Parathyroid adenoma (tissue), 2 donors: ENCODE measurements around the gene MACIR.

Experiments
- H2AFZ ChIP-seq: fragments of 300-600 bp; sonication (generic); one replicate; pipeline ENCODE4 v1.7.0; 2017; ENCODE audit warnings: antibody characterized with exemption, mild to moderate bottlenecking
- H3K27ac ChIP-seq: fragments of 300-600 bp; sonication (generic); one replicate; pipeline ENCODE4 v1.7.0; 2017
- H3K27me3 ChIP-seq: fragments of 300-600 bp; sonication (generic); one replicate; pipeline ENCODE4 v1.7.0; 2017; ENCODE audit warnings: low read length; ENCODE audit not compliant: control insufficient read depth, insufficient read depth
- H3K36me3 ChIP-seq: fragments of 300-600 bp; sonication (generic); one replicate; pipeline ENCODE4 v1.7.0; 2017; ENCODE audit warnings: low read length; ENCODE audit not compliant: control insufficient read depth, insufficient read depth
- H3K4me1 ChIP-seq: fragments of 300-600 bp; sonication (generic); one replicate; pipeline ENCODE4 v1.7.0; 2017; ENCODE audit warnings: control low read depth
- H3K4me2 ChIP-seq: fragments of 300-600 bp; sonication (generic); one replicate; pipeline ENCODE4 v1.7.0; 2017; ENCODE audit warnings: low read length
- H3K4me3 ChIP-seq: fragments of 300-600 bp; sonication (generic); one replicate; pipeline ENCODE4 v1.7.0; 2017; ENCODE audit warnings: low read depth, low read length
- H3K79me2 ChIP-seq: fragments of 300-600 bp; sonication (generic); one replicate; pipeline ENCODE4 v1.7.0; 2017; ENCODE audit warnings: control low read depth
- H3K9ac ChIP-seq: fragments of 300-600 bp; sonication (generic); one replicate; pipeline ENCODE4 v1.7.0; 2017; ENCODE audit warnings: mild to moderate bottlenecking
- H3K9me3 ChIP-seq: fragments of 300-600 bp; sonication (generic); one replicate; pipeline ENCODE4 v1.7.0; 2017; ENCODE audit warnings: low read length; ENCODE audit not compliant: control insufficient read depth
- TF ChIP-seq, protein P1 (sequence below): fragments of 300-600 bp; sonication (generic); IDR thresholded peaks from one replicate; pipeline ENCODE4 v1.7.0; 2017; ENCODE audit warnings: antibody characterized with exemption, mild to moderate bottlenecking
- donor health status: primary hyperparathyroidism.

MACIR gene

GRCh38 chr5:103305809-103306208, 47.2 kb downstream of the MACIR start:
- H3K4me2 ChIP-seq, result no peak overlapping the region
- no peak overlapping the region for H3K27ac ChIP-seq
- H3K27me3 ChIP-seq, result no peaks in the 10 kb centered on the region
- no peak overlapping the region for H2AFZ ChIP-seq
- no peaks in the 10 kb centered on the region for H3K79me2 ChIP-seq
- no peaks in the 10 kb centered on the region for H3K36me3 ChIP-seq
- H3K9ac ChIP-seq, result no peak overlapping the region
- H3K9me3 ChIP-seq, result no peaks in the 10 kb centered on the region
- no peak overlapping the region for H3K4me3 ChIP-seq
- no peaks in the 10 kb centered on the region for H3K4me1 ChIP-seq
- TF ChIP-seq, protein P1, sequence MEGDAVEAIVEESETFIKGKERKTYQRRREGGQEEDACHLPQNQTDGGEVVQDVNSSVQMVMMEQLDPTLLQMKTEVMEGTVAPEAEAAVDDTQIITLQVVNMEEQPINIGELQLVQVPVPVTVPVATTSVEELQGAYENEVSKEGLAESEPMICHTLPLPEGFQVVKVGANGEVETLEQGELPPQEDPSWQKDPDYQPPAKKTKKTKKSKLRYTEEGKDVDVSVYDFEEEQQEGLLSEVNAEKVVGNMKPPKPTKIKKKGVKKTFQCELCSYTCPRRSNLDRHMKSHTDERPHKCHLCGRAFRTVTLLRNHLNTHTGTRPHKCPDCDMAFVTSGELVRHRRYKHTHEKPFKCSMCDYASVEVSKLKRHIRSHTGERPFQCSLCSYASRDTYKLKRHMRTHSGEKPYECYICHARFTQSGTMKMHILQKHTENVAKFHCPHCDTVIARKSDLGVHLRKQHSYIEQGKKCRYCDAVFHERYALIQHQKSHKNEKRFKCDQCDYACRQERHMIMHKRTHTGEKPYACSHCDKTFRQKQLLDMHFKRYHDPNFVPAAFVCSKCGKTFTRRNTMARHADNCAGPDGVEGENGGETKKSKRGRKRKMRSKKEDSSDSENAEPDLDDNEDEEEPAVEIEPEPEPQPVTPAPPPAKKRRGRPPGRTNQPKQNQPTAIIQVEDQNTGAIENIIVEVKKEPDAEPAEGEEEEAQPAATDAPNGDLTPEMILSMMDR, result no peak

DNA sequence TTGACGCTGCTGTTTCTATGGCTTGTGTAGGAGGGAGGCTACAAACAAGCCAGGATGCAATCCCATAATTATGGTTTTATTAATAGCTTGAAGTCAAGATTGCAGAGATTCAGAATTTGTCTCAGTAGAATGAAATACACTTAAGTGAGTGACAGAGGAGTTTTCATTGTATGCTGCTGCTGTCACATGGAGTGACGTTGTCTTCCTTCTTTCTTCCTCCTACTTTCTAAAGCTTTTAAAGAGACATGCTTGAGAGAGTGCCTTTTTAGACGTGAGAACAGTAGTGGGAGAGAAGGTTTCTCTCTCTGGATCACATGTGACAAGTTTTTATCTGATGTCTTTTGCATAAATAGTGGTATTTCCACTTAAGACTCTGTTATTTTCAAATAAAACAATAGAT, 48.9 kb downstream of the MACIR start:
- Histone ChIP-seq H3K9ac (no peak overlapping the region), H3K27me3 (no peaks in the 10 kb centered on the region), H3K36me3 (no peaks in the 10 kb centered on the region), H2AFZ (peak overlapping the region; percentile 1), H3K79me2 (no peaks in the 10 kb centered on the region), H3K4me1 (no peaks in the 10 kb centered on the region), H3K4me2 (no peak overlapping the region), H3K9me3 (no peaks in the 10 kb centered on the region), H3K4me3 (no peak overlapping the region), H3K27ac (no peak overlapping the region)
- TF ChIP-seq, protein P1, result no peak

DNA sequence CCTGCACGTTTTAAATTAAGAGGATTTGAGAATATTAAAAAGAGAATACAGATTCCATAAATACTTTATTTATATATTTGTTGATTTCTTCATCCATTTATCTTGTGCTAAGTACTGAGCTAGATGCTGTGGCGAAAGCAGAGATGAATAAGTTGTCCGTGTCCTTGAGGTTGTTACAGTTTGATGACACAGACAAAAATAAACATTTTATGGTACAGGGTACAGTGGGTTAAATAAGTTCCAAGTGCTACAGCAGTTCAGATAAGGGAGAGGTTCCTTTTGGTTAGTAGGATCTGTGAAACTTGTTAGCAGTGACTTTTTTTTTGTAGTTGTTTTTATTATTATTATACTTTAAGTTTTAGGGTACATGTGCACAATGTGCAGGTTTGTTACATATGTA, 50.2 kb downstream of the MACIR start:
- Histone ChIP-seq H3K36me3 (no peaks in the 10 kb centered on the region), H3K4me3 (no peak overlapping the region), H3K79me2 (no peaks in the 10 kb centered on the region), H3K4me1 (no peaks in the 10 kb centered on the region), H3K27me3 (no peaks in the 10 kb centered on the region), H3K9me3 (no peaks in the 10 kb centered on the region), H3K27ac (no peak overlapping the region), H3K4me2 (no peak overlapping the region), H3K9ac (no peak overlapping the region), H2AFZ (no peak overlapping the region)
- TF ChIP-seq, protein P1, result no peak

- no peaks in the 10 kb centered on the region for H3K79me2 ChIP-seq
- no peaks in the 10 kb centered on the region for H3K4me1 ChIP-seq
- no peak overlapping the region for H2AFZ ChIP-seq
- H3K9me3 ChIP-seq, result no peaks in the 10 kb centered on the region
- no peak overlapping the region for H3K27ac ChIP-seq
- H3K9ac ChIP-seq, result no peak overlapping the region
- H3K4me2 ChIP-seq, result no peak overlapping the region
- no peaks in the 10 kb centered on the region for H3K27me3 ChIP-seq
- H3K36me3 ChIP-seq, result no peaks in the 10 kb centered on the region
- TF ChIP-seq, protein P1, result no peak
- H3K4me3 ChIP-seq, result no peak overlapping the region
Measured at GRCh38 chr5:103313056-103313455, 54.5 kb downstream of the MACIR start.

DNA sequence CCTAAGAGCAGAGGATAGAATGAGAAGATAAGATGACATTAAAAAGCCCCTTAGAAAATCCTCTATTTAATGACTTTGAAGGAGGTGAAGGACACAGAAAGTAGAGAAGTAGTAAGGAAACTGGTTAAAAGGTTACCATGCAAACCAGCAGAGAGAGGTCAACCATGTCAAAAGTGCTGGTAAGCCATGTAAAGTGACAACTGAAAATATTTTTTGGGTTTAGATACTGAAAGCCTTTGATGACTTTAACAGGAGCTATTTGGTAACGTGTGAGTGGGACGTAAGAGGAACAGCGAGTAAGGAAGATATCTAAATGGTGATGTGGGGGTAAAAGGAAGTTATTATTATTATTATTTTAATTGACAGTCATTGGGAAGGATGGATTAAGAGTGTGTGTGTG, 56.9 kb downstream of the MACIR start:
- Histone ChIP-seq H3K4me1 (no peaks in the 10 kb centered on the region), H3K27me3 (no peaks in the 10 kb centered on the region), H3K36me3 (no peaks in the 10 kb centered on the region), H3K4me2 (no peak overlapping the region), H3K79me2 (no peaks in the 10 kb centered on the region), H3K4me3 (no peak overlapping the region), H2AFZ (no peak overlapping the region), H3K9ac (no peak overlapping the region), H3K27ac (no peak overlapping the region), H3K9me3 (no peaks in the 10 kb centered on the region)
- TF ChIP-seq, protein P1, result no peak
